SU-DHL-6 (cell line): ENCODE results near the gene ST8SIA5.

Experiments used
- H2AFZ ChIP-seq: fragments of 200-600 bp; sonication (generic); 2 replicates; pipeline ENCODE4 v1.6.1; 2014; ENCODE audit warnings: low read depth, mild to moderate bottlenecking, moderate library complexity, mixed read lengths, antibody characterized with exemption, low read length; ENCODE audit not compliant: severe bottlenecking
- H3F3A ChIP-seq: fragments of 200-600 bp; shearing (Covaris generic); 2 replicates; pipeline ENCODE4 v1.6.0; 2016; ENCODE audit warnings: antibody characterized with exemption, mild to moderate bottlenecking; ENCODE audit not compliant: insufficient read depth
- H3K27ac ChIP-seq: fragments of 200-600 bp; sonication (generic); 2 replicates; pipeline ENCODE4 v1.5.1; 2016; ENCODE audit warnings: low read depth, mild to moderate bottlenecking, low read length, moderate library complexity, mixed read lengths
- H3K27me3 ChIP-seq: fragments of 200-600 bp; sonication (generic), shearing (Covaris generic); 2 replicates; pipeline ENCODE4 v1.6.0; 2014; ENCODE audit warnings: mild to moderate bottlenecking, low read length
- H3K36me3 ChIP-seq: fragments of 200-600 bp; sonication (generic); 2 replicates; pipeline ENCODE4 v1.6.1; 2014; ENCODE audit warnings: mild to moderate bottlenecking, low read length, mixed read lengths
- H3K4me2 ChIP-seq: fragments of 300-600, 200-600 bp; shearing (Covaris generic), sonication (generic); 2 replicates; pipeline ENCODE4 v1.6.0; 2014; ENCODE audit warnings: low read length, low read depth, mild to moderate bottlenecking; ENCODE audit not compliant: poor library complexity, severe bottlenecking
- H3K4me3 ChIP-seq: fragments of 200-600 bp; sonication (generic); 2 replicates; pipeline ENCODE4 v1.5.1; 2014; ENCODE audit warnings: antibody characterized with exemption, low read length, mild to moderate bottlenecking, mixed read lengths; ENCODE audit not compliant: insufficient read depth, poor library complexity, severe bottlenecking
- H3K79me2 ChIP-seq: fragments of 200-600 bp; sonication (generic); 2 replicates; pipeline ENCODE4 v1.6.1; 2014; ENCODE audit warnings: mild to moderate bottlenecking, low read length, moderate library complexity; ENCODE audit not compliant: insufficient read depth
- H3K9ac ChIP-seq: fragments of 200-600 bp; sonication (generic); 2 replicates; pipeline ENCODE4 v1.7.0; 2014; ENCODE audit warnings: mild to moderate bottlenecking, low read length
- H3K9me2 ChIP-seq: fragments of 200-600 bp; sonication (generic); replicated peaks from 2 replicates; pipeline ENCODE4 v1.6.1; 2014; ENCODE audit warnings: low read length; ENCODE audit not compliant: insufficient read depth
- H3K9me3 ChIP-seq: fragments of 200-600 bp; sonication (generic); 2 replicates; pipeline ENCODE4 v1.6.1; 2014; ENCODE audit warnings: low read length, mixed read lengths; ENCODE audit not compliant: insufficient read depth
- H4K20me1 ChIP-seq: fragments of 200-600 bp; sonication (generic); 2 replicates; pipeline ENCODE4 v1.6.1; 2014; ENCODE audit warnings: low read depth, mild to moderate bottlenecking, antibody characterized with exemption, low read length, moderate library complexity, mixed read lengths
- CTCF ChIP-seq: fragments of 200-600 bp; sonication (generic); IDR thresholded peaks from one replicate; pipeline ENCODE4 v1.5.1; 2017; ENCODE audit warnings: antibody characterized with exemption, mild to moderate bottlenecking, low read length, moderate library complexity; ENCODE audit not compliant: insufficient read depth, poor library complexity, severe bottlenecking
- EZH2phosphoT487 ChIP-seq: fragments of 200-600 bp; sonication (generic), shearing (Covaris generic); conservative IDR thresholded peaks from 2 replicates; pipeline ENCODE4 v1.6.1; 2018; ENCODE audit warnings: mild to moderate bottlenecking, antibody characterized with exemption, low read length, moderate library complexity, mixed read lengths

Gene ST8SIA5

GRCh38 chr18:46728219-46728930 lies 28.5 kb downstream of the ST8SIA5 start:
- no peak overlapping the region for H3K27ac ChIP-seq

GRCh38 chr18:46727177-46727576 lies 29.7 kb downstream of the ST8SIA5 start:
- TF ChIP-seq CTCF = no peak
- no peak for TF ChIP-seq EZH2phosphoT487
- H4K20me1 ChIP-seq = no peaks in the 10 kb centered on the region
- no peaks in the 10 kb centered on the region for H3K79me2 ChIP-seq
- no peak overlapping the region for H3K9ac ChIP-seq
- H3K9me3 ChIP-seq = peaks cover 10% of the 10 kb centered on the region; the same call in 1 of the 2 replicates
- no peaks in the 10 kb centered on the region for H3K27me3 ChIP-seq
- no peaks in the 10 kb centered on the region for H3F3A ChIP-seq
- no peak overlapping the region for H2AFZ ChIP-seq
- no peak overlapping the region for H3K4me2 ChIP-seq
- H3K4me3 ChIP-seq = no peak overlapping the region
- H3K9me2 ChIP-seq = no peaks in the 10 kb centered on the region
- H3K36me3 ChIP-seq = no peaks in the 10 kb centered on the region
- no peak overlapping the region for H3K27ac ChIP-seq

More at GRCh38 chr18:46728219-46728930, 28.5 kb downstream of the ST8SIA5 start:
- no peak overlapping the region for H3K4me2 ChIP-seq
- no peaks in the 10 kb centered on the region for H3K79me2 ChIP-seq
- no peaks in the 10 kb centered on the region for H3K27me3 ChIP-seq
- H3K36me3 ChIP-seq = no peaks in the 10 kb centered on the region
- H3K9me2 ChIP-seq = no peaks in the 10 kb centered on the region
- TF ChIP-seq CTCF = no peak
- no peak for TF ChIP-seq EZH2phosphoT487
- peaks cover 10% of the 10 kb centered on the region; the same call in 1 of the 2 replicates for H3K9me3 ChIP-seq
- H3F3A ChIP-seq = no peaks in the 10 kb centered on the region
- no peaks in the 10 kb centered on the region for H4K20me1 ChIP-seq
- no peak overlapping the region for H3K4me3 ChIP-seq
- H3K9ac ChIP-seq = no peak overlapping the region
- no peak overlapping the region for H2AFZ ChIP-seq

- no peaks in the 10 kb centered on the region for H3F3A ChIP-seq
- no peak overlapping the region for H3K4me2 ChIP-seq
- H3K79me2 ChIP-seq = no peaks in the 10 kb centered on the region
- peaks cover 6% of the 10 kb centered on the region; the same call in 1 of the 2 replicates for H3K9me3 ChIP-seq
- no peaks in the 10 kb centered on the region for H3K36me3 ChIP-seq
- H3K27me3 ChIP-seq = no peaks in the 10 kb centered on the region
- no peak overlapping the region for H3K27ac ChIP-seq
- no peak overlapping the region for H3K9ac ChIP-seq
- TF ChIP-seq CTCF (no peak), EZH2phosphoT487 (no peak)
- no peak overlapping the region for H3K4me3 ChIP-seq
- no peak overlapping the region for H2AFZ ChIP-seq
- H3K9me2 ChIP-seq = no peaks in the 10 kb centered on the region
- H4K20me1 ChIP-seq = no peaks in the 10 kb centered on the region
These were observed 31.5 kb downstream of the ST8SIA5 start for GRCh38 chr18:46725310-46725709.
